Measurements from ENCODE around the gene PDZD7.

- TF ChIP-seq CTCF (IDR thresholded peaks at IDR 0.05) (no peak), POLR2A (IDR thresholded peaks at IDR 0.05) (no peak)
Observed at GRCh38 chr10:100986623-100986951, 44.3 kb downstream of the PDZD7 start.
